Myocyte (in vitro differentiated cells): ENCODE data around the gene HERC6. TPM values are rescaled to one million over a fixed set of nuclear protein-coding genes. Genes with fewer than 3 reads are reported as not detected.
"Not testable (repeated sequence)": the region's sequence is repeated elsewhere in the genome, so short reads cannot be mapped to it uniquely, and the experiment has no call there.

ENCODE experiments used
- DNase-seq: peaks from one replicate; pipeline ENCODE4 v3.0.0-alpha.2; 2012; ENCODE audit warnings: low read depth
- total RNA-seq: library from RNA; depleted of rRNA; stranded (reverse); fragments of >200 nt; gene quantifications from 2 replicates; pipeline ENCODE4 v1.2.3, GENCODE V29; 2014

HERC6 gene
- total RNA-seq, 1 donor from 2014 or later: 11.7 TPM

DNA sequence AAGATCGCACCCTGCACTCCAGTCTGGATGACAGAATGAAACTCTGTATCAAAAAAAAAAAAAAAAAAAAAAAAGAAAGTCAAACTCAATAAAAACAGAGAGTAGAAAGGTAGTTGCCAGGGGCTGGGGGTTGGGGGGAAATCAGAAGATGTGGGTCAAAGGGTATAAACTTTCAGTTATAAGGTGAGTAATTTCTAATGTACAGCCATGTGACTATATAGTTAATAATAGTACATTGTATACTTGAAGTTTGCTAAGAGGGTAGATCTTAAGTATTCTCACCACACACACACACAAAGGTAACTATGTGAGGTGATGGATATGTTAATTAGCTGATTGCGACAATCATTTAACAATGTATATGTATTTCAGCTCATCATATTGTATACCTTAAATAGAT, 11.5 kb downstream of the HERC6 start:
- DNase-seq: no peak

DNA sequence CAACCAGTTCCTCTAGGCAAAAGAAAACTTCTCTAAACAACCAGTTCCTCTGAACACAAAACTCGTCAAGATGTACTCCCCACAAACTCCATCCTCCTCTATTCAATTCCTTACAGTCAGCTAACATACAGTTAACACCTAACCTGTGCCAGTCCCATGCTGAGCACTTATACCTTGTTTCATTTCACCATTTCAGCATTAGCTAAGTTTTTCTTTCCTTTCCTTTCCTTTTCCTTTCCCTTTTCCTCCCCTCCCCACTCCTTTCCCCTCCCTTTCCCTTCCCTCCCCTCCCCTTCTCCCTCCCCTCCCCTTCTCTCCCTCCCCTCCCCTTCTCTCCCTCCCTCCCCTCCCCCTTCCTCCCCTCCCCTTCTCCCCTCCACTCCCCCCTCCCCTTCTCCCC, 13.1 kb downstream of the HERC6 start:
- DNase-seq: no peak

DNA sequence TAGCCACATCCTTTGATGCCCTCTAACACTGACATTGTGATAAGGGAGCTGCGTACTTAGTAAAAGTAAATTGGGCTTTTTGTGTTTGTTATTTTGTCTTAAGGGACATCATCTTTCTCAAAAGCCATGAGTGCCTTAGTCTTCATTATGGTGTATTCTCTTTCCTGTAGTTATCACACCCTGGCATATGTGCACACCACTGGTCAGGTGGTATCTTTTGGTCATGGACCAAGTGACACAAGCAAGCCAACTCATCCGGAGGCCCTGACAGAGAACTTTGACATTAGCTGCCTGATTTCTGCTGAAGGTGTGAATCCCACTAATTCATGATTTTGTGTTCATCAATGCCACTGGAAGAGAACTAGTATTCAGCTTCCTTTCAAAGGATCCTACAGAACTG, 18.0 kb downstream of the HERC6 start:
- no peak for DNase-seq

DNA sequence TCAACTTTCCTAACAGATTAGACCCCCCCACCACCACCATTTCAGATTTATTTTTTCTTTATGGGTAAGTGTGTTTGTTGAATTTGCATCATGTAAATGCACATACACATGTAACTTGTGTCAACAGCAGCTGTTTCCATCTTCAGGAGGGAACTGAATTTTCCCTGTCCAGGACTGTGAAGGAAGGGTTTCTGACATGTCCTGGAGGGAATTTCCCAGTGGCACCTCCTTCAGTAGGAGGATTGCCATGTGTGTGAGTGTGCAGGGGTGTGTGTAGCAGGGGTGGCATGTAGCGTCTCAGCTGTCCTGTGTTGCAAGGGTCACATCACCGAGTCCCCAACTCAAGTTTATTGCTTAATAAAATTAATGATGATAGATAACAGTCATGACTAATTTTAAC, 19.7 kb downstream of the HERC6 start:
- DNase-seq: no peak

GRCh38 chr4:88409206-88409605, 30.6 kb downstream of the HERC6 start:
- DNase-seq: no peak

- no peak for DNase-seq
These were observed 31.1 kb downstream of the HERC6 start for GRCh38 chr4:88409789-88410188.

DNA sequence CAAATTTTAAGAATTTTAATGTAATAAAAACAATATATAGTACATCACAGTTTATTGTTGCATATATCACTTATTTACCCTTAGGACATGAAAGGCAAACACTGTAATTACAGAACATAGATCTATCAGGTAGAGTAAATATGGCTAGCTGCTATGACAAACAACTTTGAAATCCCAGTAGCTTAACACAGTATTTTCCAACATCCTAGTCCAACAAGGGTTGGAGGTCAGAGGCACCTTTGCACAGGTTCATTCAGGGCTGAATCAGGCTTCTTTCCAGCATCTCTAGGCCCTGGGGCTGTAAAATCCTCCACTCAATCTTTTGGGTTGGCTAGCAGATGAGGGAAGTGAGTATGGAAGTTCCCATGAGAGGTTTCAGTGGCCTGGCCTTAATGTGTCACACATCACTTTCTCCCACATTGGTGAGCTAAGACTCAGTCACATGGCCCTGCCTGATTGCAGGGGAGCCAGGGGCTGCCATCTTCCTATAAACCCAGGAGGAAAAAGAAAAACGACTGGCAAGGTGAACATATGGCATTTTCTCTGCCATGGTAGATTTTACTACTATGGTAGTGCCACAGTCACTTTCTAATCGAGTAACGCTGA, 32.9 kb downstream of the HERC6 start:
- no peak for DNase-seq

DNA sequence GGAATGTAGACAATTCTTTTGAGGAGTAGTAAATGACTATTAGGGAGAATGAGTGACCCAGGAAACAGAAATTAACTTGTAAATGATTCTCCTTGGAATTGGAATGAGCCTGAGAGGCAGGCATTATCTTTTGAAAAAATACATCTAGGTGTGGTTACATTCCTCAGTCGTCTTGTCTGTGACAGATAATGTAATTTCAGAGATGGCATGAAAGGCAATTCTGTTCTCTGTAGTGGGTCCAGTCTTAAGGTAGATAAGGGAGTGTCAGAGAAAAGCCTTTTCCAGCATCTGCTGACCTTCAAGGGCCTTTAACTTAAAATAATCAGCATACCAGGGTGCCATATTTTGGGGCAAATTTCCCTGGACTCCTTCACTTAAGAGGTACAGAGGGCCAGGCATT, 35.1 kb downstream of the HERC6 start:
- no peak for DNase-seq

GRCh38 chr4:88414755-88415154, 36.1 kb downstream of the HERC6 start:
- no peak for DNase-seq

DNA sequence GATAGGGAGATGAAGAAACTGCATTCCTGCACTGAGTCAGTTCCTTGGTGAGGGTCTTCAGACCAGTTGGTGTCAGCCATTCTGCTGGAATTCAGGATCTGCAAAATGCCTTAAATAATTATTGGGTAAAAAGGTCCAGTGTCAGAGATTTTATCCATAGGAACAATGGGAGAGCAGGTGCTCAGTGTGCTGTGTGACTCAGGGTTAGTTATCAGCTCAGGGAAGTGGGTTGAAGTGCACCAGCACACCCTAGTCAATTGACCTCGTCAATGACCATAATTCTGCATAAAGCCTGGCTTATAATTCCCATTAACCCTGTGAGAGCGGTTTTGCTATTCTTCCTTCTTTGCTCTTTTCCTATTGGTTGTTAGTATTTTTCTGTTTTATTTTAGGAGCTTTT, 37.3 kb downstream of the HERC6 start:
- no peak for DNase-seq

- DNase-seq: peak; percentile 55
These were observed 39.8 kb downstream of the HERC6 start for GRCh38 chr4:88418411-88418810.

DNA sequence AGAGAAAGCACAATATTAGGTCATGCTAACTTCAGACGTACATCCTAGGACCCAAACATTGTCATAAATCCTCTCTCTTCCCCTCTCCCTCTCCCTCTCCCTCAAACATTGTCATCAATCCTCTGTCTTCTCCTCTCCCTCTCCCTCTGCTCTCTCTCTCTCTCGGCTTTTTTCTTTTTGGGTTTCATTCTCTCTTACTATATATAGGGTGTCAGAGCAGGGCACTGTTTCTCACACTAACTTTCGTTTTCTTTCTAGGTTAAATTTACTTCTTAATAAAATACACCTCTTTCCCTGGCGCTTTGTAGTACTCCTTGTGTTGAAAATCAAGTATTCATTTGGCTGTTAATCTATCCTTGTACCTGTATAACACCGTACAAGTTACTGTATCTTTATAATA, 41.2 kb downstream of the HERC6 start:
- DNase-seq: no peak

DNA sequence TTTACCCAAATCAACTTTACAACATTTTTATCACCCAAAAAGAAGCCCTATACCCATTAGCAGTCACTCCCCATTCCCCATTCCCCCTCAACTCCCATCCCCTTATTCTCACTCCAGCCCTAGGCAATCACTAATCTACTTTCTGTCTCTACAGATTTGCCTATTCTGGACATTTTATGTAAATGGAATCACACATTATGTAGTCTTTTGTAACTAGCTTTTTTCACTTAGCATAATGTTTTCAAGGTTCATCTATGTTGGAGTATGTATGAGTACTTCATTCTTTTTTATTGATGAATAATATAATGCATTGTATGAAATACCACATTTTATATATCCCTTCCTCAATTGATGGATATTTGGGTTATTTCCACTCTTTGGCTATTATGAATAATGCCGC, 42.2 kb downstream of the HERC6 start:
- DNase-seq: no peak

DNA sequence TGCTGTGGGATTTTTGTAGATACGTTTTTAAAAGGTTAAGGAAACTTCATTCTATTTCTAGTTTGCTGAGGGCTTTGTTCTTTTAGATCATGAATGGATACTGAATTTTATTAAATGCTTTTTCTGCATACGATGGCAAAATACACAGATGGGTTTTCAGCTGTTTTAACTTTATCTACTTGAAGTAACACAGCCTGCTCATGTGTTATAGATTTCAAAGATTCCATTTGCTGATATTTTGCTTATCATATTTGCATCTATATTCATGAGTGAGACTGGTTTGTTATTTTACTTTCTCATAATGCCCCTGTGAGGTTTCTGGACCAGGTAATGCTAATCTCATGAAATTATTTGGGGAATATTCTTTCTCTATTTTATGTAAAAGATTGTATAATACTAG, 43.8 kb downstream of the HERC6 start:
- no peak for DNase-seq

DNA sequence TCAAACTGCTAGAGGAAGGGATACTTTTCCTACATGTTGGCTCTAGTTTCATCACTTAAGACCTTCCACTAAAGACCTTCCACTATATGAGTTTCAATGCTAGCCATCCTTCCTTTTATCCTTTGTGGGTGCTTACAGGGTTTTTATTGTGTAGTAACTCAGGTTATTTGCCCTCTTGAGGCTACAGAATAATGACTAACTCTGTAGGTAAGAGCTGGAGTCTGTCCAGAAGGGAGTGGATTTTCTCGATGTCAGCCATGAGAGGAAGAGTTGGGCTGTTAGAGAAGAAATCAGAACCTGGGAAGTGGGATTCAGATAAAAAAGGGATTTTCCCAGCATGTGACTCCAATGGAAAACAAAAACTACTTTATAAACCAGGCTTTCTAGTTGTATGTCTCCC, 50.7 kb downstream of the HERC6 start:
- no peak for DNase-seq

DNA sequence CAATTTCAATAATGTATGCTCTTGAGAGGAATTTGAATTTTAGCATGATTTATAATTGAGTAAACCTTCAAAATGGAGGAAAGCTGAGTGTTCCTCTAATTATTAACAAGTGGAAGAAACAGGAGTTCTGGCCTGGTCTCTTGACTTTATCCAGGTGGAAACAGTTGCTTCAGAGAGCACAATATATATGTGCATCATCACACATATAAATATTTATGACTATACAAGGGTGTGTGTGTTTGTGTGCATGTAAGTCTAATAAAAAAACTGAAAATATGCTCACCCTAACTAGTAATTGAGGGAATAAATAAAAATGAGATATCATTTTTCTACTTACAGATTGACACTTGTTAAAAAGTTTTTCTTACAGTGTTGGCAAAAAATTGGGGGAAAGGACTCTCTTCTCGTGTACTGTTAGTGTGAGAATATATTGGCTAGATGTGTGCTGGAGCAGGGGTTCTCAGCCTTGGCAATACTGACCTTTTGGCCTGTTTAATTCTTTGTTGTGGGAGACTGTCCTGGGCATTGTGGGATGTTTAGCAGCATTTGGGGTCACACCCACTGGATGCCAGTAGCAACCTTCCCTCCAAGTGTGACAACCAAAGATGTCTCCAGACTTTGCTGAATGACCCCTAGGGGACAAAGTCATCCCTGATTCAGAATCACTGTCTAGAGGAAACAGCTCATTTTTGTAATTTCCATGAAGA, 57.5 kb downstream of the HERC6 start:
- DNase-seq: no peak

GRCh38 chr4:88437873-88438272, 59.2 kb downstream of the HERC6 start:
- DNase-seq: not testable (repeated sequence)

DNA sequence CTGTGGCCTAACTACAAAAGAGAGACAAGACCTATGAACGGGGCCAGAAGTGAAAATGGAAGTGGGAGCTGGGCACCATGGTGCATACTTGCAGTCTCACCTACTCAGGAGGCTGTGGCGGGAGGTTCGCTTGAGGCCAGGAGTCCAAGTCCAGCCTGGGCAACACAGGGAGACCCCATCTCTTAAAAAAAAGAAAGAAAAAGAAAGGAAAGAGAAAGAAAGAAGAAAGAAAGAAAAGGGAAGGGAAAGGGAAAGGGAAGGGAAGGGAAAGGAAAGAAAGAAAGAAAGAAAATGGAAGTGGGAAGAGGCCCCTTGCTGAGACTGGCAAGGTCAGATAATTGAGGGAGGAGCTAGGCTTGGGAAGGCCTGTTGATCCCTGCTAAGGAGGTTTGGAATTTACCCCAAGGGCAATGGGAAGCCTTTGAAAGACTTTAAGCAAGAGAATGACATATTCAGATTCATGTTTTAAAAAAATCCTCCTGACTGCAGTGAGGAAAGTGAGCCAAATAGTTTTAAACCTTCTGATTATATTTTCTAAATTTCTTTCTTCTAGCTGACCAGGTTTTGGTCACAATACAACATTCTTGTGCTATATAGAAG, 60.6 kb downstream of the HERC6 start:
- no peak for DNase-seq

- DNase-seq: no peak
These were observed 61.5 kb downstream of the HERC6 start for GRCh38 chr4:88440146-88440545.

DNA sequence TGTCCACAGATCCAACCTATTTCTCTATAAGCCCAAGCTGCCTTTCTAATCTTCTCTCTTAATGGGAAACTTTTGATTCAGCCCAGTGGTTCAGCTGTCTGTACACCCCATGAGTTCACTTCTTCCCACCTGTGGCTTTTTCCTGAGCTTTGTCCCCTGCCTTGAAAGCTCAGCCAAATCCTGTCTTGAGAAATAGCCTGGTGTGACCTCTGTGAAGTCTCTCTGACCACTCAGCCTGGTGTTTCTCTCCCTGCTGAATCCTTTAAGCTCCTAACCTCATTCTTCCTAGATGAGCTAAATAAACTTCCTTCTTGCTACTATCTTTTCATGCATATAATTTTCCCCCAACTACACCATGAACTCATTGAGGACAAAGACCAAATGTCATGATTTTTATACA, 63.0 kb downstream of the HERC6 start:
- peak; percentile 13 for DNase-seq

DNA sequence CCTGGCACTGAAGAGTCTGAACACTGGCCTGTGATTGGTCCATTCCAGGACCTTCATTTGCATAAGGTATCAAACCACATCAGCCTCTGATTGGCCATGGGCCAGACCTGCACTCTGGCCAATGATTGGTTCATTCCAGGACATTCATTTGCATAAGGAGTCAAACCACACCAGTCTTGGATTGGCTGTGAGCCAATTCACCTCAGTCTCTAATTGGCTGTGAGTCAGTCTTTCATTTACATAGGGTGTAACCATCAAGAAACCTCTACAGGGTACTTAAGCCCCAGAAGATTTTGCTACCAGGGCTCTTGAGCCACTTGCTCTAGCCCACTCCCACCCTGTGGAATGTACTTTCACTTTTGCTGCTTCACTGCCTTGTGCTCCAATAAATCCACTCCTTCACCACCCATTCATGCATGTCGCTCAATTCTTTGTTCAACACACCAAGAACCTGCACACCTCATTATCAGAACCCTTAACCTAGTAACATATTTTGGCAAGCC, 64.1 kb downstream of the HERC6 start:
- DNase-seq: no peak

DNA sequence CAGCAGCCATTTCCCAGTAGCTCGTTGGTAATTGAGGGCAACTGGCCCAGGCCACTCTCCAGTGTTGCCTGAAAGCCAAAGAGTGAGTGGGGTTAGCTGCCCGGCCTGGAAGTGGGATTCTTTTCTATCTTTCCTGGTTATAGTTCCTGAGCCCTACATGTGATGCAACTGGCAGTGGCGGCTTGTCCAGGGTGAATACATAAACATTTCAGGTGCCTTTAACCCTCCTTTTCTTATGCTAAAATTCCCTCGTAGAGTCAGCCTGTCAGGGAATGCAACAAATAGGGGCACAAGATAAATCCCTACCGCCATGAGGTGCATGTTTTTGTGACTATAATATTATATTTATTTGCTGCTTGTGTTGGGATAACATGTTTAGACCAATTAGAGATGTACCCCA, 64.8 kb downstream of the HERC6 start:
- no peak for DNase-seq

GRCh38 chr4:88445252-88445651, 66.6 kb downstream of the HERC6 start:
- no peak for DNase-seq
